ENCODE data around the gene THSD4. TPM values are rescaled to one million over a fixed set of nuclear protein-coding genes. Genes with fewer than 3 reads are reported as not detected.

Gene THSD4
- total and polyA plus RNA-seq, 2 of the 8 experiments (the other 6 are each of a cell fraction or from before 2014, with no cell fraction given): 2.5 to 6.2 TPM

DNA sequence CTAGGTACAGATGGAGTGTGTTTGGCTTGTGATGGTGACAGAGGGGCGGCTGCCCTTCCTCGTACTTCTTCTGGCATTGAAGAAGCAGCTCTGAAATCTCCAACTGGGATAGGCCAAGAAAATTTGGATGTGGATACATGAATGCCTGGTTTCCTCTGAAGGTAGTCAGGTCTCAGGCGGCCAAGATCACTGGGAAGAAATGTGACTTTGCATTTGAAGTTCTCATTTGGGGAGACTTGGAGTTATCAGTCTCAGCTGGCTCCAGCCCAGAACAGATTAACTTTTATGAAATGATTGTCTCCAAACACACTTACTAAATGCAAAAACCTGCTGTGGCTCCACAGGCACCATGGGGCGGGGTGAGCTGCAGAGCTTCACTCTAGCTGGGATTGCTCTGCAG, 215.9 kb downstream of the THSD4 start (continued):
- TF ChIP-seq, protein P1, sequence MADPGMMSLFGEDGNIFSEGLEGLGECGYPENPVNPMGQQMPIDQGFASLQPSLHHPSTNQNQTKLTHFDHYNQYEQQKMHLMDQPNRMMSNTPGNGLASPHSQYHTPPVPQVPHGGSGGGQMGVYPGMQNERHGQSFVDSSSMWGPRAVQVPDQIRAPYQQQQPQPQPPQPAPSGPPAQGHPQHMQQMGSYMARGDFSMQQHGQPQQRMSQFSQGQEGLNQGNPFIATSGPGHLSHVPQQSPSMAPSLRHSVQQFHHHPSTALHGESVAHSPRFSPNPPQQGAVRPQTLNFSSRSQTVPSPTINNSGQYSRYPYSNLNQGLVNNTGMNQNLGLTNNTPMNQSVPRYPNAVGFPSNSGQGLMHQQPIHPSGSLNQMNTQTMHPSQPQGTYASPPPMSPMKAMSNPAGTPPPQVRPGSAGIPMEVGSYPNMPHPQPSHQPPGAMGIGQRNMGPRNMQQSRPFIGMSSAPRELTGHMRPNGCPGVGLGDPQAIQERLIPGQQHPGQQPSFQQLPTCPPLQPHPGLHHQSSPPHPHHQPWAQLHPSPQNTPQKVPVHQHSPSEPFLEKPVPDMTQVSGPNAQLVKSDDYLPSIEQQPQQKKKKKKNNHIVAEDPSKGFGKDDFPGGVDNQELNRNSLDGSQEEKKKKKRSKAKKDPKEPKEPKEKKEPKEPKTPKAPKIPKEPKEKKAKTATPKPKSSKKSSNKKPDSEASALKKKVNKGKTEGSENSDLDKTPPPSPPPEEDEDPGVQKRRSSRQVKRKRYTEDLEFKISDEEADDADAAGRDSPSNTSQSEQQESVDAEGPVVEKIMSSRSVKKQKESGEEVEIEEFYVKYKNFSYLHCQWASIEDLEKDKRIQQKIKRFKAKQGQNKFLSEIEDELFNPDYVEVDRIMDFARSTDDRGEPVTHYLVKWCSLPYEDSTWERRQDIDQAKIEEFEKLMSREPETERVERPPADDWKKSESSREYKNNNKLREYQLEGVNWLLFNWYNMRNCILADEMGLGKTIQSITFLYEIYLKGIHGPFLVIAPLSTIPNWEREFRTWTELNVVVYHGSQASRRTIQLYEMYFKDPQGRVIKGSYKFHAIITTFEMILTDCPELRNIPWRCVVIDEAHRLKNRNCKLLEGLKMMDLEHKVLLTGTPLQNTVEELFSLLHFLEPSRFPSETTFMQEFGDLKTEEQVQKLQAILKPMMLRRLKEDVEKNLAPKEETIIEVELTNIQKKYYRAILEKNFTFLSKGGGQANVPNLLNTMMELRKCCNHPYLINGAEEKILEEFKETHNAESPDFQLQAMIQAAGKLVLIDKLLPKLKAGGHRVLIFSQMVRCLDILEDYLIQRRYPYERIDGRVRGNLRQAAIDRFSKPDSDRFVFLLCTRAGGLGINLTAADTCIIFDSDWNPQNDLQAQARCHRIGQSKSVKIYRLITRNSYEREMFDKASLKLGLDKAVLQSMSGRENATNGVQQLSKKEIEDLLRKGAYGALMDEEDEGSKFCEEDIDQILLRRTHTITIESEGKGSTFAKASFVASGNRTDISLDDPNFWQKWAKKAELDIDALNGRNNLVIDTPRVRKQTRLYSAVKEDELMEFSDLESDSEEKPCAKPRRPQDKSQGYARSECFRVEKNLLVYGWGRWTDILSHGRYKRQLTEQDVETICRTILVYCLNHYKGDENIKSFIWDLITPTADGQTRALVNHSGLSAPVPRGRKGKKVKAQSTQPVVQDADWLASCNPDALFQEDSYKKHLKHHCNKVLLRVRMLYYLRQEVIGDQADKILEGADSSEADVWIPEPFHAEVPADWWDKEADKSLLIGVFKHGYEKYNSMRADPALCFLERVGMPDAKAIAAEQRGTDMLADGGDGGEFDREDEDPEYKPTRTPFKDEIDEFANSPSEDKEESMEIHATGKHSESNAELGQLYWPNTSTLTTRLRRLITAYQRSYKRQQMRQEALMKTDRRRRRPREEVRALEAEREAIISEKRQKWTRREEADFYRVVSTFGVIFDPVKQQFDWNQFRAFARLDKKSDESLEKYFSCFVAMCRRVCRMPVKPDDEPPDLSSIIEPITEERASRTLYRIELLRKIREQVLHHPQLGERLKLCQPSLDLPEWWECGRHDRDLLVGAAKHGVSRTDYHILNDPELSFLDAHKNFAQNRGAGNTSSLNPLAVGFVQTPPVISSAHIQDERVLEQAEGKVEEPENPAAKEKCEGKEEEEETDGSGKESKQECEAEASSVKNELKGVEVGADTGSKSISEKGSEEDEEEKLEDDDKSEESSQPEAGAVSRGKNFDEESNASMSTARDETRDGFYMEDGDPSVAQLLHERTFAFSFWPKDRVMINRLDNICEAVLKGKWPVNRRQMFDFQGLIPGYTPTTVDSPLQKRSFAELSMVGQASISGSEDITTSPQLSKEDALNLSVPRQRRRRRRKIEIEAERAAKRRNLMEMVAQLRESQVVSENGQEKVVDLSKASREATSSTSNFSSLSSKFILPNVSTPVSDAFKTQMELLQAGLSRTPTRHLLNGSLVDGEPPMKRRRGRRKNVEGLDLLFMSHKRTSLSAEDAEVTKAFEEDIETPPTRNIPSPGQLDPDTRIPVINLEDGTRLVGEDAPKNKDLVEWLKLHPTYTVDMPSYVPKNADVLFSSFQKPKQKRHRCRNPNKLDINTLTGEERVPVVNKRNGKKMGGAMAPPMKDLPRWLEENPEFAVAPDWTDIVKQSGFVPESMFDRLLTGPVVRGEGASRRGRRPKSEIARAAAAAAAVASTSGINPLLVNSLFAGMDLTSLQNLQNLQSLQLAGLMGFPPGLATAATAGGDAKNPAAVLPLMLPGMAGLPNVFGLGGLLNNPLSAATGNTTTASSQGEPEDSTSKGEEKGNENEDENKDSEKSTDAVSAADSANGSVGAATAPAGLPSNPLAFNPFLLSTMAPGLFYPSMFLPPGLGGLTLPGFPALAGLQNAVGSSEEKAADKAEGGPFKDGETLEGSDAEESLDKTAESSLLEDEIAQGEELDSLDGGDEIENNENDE (IDR thresholded peaks at IDR 0.05; ENCODE audit: insufficient replicate concordance, low read length): no peak
- TF ChIP-seq CREB1 (IDR thresholded peaks at IDR 0.05): no peak

Data from H1 (cell line).